HepG2 (cell line): ENCODE data around the gene ZNF782. TPM values are rescaled to one million over a fixed set of nuclear protein-coding genes. Genes with fewer than 3 reads are reported as not detected.

Source experiments
- ATAC-seq: fragments of 200-7000 bp; cut with Tn5 transposase; 3 replicates; pipeline ENCODE4 v1.9.1; 2020; ENCODE audit warnings: mild to moderate bottlenecking, moderate library complexity
- BruUV-seq: library from RNA; stranded (reverse); fragments of 400-500 nt; replicated peaks from 2 replicates; lab custom pipeline; 2021; lab: Mats Ljungman, UMichigan
- CTCF ChIA-PET: fragments of 300-600 bp; formaldehyde crosslinking; extraction: SDS; loops from one replicate; lab custom pipeline; 2021; ENCODE audit warnings: low total read pairs, inconsistent platforms, low intra/inter-chr PET ratio; lab: Yijun Ruan, JAX
- POLR2A ChIA-PET: fragments of 350-600 bp; sonication (Branson Sonifier 250); formaldehyde crosslinking; loops from one replicate; lab custom pipeline; 2020; ENCODE audit warnings: antibody characterized with exemption, inconsistent platforms; lab: Yijun Ruan, JAX
- DNase-seq: peaks from one replicate; pipeline ENCODE4 v3.0.0-alpha.2; 2015; ENCODE audit warnings: low spot score
- FAIRE-seq: peaks from 3 replicates; lab custom pipeline; 2011; peaks lifted over from hg19 to GRCh38; lab: Jason Lieb, UNC
- H2AFZ ChIP-seq: one replicate; pipeline ENCODE4 v1.6.1; 2011; ENCODE audit warnings: low read length, inconsistent platforms
- H3K27ac ChIP-seq: fragments of 300-600 bp; 3 replicates; pipeline ENCODE4 v1.8.0; 2011; ENCODE audit warnings: mixed run types, mild to moderate bottlenecking, mixed read lengths, low read length, inconsistent platforms; ENCODE audit not compliant: insufficient read depth; ENCODE audit errors: extremely low read length
- H3K27me3 ChIP-seq, 2 experiments: fragments of 200-600 bp in 1 of 2; 2 replicates in 1 of 2; 3 replicates in 1 of 2; pipeline versions ENCODE4 v1.6.0 to v1.8.0; 2011; ENCODE audit warnings: low read length in 2 of 2, mild to moderate bottlenecking in 2 of 2, moderate library complexity in 2 of 2, inconsistent platforms in 1 of 2; ENCODE audit not compliant: insufficient read depth in 2 of 2, control insufficient read depth in 1 of 2
- H3K36me3 ChIP-seq, 2 experiments: fragments of 200-600 bp in 1 of 2; replicated peaks in 1 of 2; 2 replicates in 1 of 2; 3 replicates in 1 of 2; pipeline versions ENCODE4 v1.5.1 to v1.8.0; 2011; ENCODE audit warnings: low read length in 2 of 2, inconsistent platforms in 1 of 2; ENCODE audit not compliant: insufficient read depth in 2 of 2, control insufficient read depth in 1 of 2
- H3K4me1 ChIP-seq: 2 replicates; pipeline ENCODE4 v1.5.1; 2012; ENCODE audit warnings: low read length, inconsistent platforms; ENCODE audit not compliant: insufficient read depth
- H3K4me2 ChIP-seq: 2 replicates; pipeline ENCODE4 v1.6.0; 2011; ENCODE audit warnings: low read depth, low read length, inconsistent platforms
- H3K4me3 ChIP-seq, 3 experiments: fragments of 200-600 bp in 1 of 3; sonication (generic), shearing (Covaris generic) in 1 of 3; replicated peaks in 1 of 3; 2 replicates each; pipeline ENCODE4 v1.5.1; 2011 to 2016; ENCODE audit warnings: low read length in 3 of 3, inconsistent platforms in 2 of 3, low read depth in 2 of 3, mild to moderate bottlenecking in 2 of 3, control low read depth in 1 of 3, mixed read lengths in 1 of 3; ENCODE audit not compliant: insufficient read depth in 1 of 3
- H3K79me2 ChIP-seq: one replicate; pipeline ENCODE4 v1.6.1; 2011; ENCODE audit warnings: low read length, inconsistent platforms; ENCODE audit not compliant: insufficient read depth
- H3K9ac ChIP-seq: 2 replicates; pipeline ENCODE4 v1.6.0; 2011; ENCODE audit warnings: mild to moderate bottlenecking, low read depth, low read length, inconsistent platforms; ENCODE audit not compliant: insufficient read depth
- H3K9me3 ChIP-seq: 2 replicates; pipeline ENCODE4 v1.5.1; 2012; ENCODE audit warnings: mild to moderate bottlenecking, low read length
- H4K20me1 ChIP-seq: 2 replicates; pipeline ENCODE4 v1.6.0; 2011; ENCODE audit warnings: inconsistent platforms, mild to moderate bottlenecking, low read length, moderate library complexity; ENCODE audit not compliant: insufficient read depth
- MAF1 ChIP-seq: sonication (generic); formaldehyde crosslinking; IDR thresholded peaks from 2 replicates; pipeline ENCODE4 v1.5.0; 2020; ENCODE audit warnings: missing genetic modification reagents, borderline replicate concordance
- MIER2 ChIP-seq: IDR thresholded peaks from 2 replicates; pipeline ENCODE4 v1.6.1; 2016; ENCODE audit warnings: missing biosample characterization, missing genetic modification reagents
- TARDBP ChIP-seq: sonication (generic); formaldehyde crosslinking; IDR thresholded peaks from 2 replicates; pipeline ENCODE4 v1.8.0; 2022; ENCODE audit warnings: mild to moderate bottlenecking, missing genetic modification reagents
- ZMYM3 ChIP-seq: sonication (generic); formaldehyde crosslinking; IDR thresholded peaks from 2 replicates; pipeline ENCODE4 v1.5.1; 2020; ENCODE audit warnings: mild to moderate bottlenecking, missing genetic modification reagents
- ZNF225 ChIP-seq: sonication (generic); formaldehyde crosslinking; IDR thresholded peaks from 2 replicates; pipeline ENCODE4 v1.4.0; 2020; ENCODE audit warnings: mild to moderate bottlenecking, missing genetic modification reagents
- ZNF274 ChIP-seq: sonication (generic); formaldehyde crosslinking; IDR thresholded peaks from 2 replicates; pipeline ENCODE4 v1.5.1; 2020; ENCODE audit warnings: mild to moderate bottlenecking, missing genetic modification reagents
- ZNF780A ChIP-seq: sonication (generic); formaldehyde crosslinking; IDR thresholded peaks from 2 replicates; pipeline ENCODE4 v1.8.0; 2022; ENCODE audit warnings: mild to moderate bottlenecking, missing genetic modification reagents, moderate library complexity
- WGBS: methylation state at CpG from one replicate; pipeline ENCODE4 v1.1.6; 2017; ENCODE audit warnings: low lambda C conversion rate; 5-methylcytosine and 5-hydroxymethylcytosine counted together
- in situ Hi-C: cut with HindIII; loops from 2 replicates; pipeline ENCODE4 v1.10.0; 2017; ENCODE audit warnings: low pct_unique_long_range_greater_than_20kb; ENCODE audit not compliant: extremely low pct_ligation_motif_present
- intact Hi-C: fragments of 100-400 bp; cut with micrococcal nuclease; formaldehyde crosslinking; loops from one replicate; pipeline ENCODE4 v1.10.0; 2022; ENCODE audit not compliant: unreplicated experiment
- polyA plus RNA-seq, 8 experiments: library from polyadenylated mRNA; depleted of rRNA in 3 of 8; stranded (reverse) in 7 of 8; unstranded in 1 of 8; fragments of >200 nt; fragmentation: Illumina TruSeq in 4 of 8; extraction: Trizol in 4 of 8; gene quantifications; 2 replicates each; pipeline versions ENCODE4 v1.2.1 to v1.2.3, GENCODE V29; 2011 to 2016; ENCODE audit warnings: low read depth in 4 of 8, missing spikeins in 1 of 8, mixed read lengths in 1 of 8; ENCODE audit not compliant: insufficient read depth in 1 of 8
- total RNA-seq, 5 experiments: library from RNA; depleted of rRNA; stranded (reverse); fragments of >200 nt; fragmentation: Illumina TruSeq; extraction: Trizol; gene quantifications; 2 replicates each; pipeline ENCODE4 v1.2.3, GENCODE V29; 2016; ENCODE audit warnings: low read depth in 1 of 5
- TF ChIP-seq, protein P1 (sequence below): sonication (generic); formaldehyde crosslinking; conservative IDR thresholded peaks from 2 replicates; pipeline ENCODE4 v1.4.0; 2020; ENCODE audit warnings: missing genetic modification reagents
- TF ChIP-seq, protein P2 (sequence below): sonication (generic); formaldehyde crosslinking; IDR thresholded peaks from 2 replicates; pipeline ENCODE4 v1.4.0; 2020; ENCODE audit warnings: mild to moderate bottlenecking, missing genetic modification reagents
- TF ChIP-seq, protein P3 (sequence below): sonication (generic); formaldehyde crosslinking; IDR thresholded peaks from 2 replicates; pipeline ENCODE4 v1.8.0; 2022; ENCODE audit warnings: missing genetic modification reagents, mild to moderate bottlenecking, borderline replicate concordance

ZNF782 gene
- total and polyA plus RNA-seq, 2 of the 13 experiments (the other 11 are each of a cell fraction or from before 2014, with no cell fraction given) = 1.4 to 4.9 TPM

DNA sequence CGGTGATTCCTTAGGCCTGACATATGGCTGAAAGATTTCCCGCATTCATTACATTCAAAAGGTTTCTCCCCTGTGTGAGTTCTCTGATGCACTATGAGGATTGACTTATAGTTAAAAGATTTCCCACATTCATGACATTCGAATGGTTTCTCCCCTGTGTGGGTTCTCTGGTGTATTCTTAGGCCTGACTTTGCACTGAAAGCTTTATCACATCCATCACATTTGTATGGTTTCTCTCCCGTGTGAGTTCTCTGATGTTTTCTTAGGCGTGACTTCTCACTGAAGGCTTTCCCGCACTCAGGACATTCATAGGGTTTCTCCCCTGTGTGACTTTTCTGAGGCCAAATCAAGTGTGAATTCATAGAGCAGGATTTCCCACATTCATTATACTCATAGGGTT lies 35.8 kb downstream of the ZNF782 start:
- Histone ChIP-seq H3K9me3 (peaks cover 93% of the 10 kb centered on the region), H3K4me3 (no peak overlapping the region), H3K27me3 (no peaks in the 10 kb centered on the region), H3K4me2 (no peak overlapping the region), H4K20me1 (no peaks in the 10 kb centered on the region), H2AFZ (no peak overlapping the region), H3K27ac (no peak overlapping the region), H3K36me3 (peaks cover 0 to 34% of the 10 kb centered on the region in 2 experiments; a peak in 3 of 5 replicates), H3K4me1 (no peaks in the 10 kb centered on the region), H3K9ac (no peak overlapping the region), H3K79me2 (no peaks in the 10 kb centered on the region)
- FAIRE-seq = no peak
- WGBS = 97% methylated on average over 6 of the region's 6 CpGs
- CTCF ChIA-PET = no interaction called here
- POLR2A ChIA-PET = no interaction called here
- BruUV-seq = no TSS peak
- peak; percentile 99 for TF ChIP-seq ZNF274
- TF ChIP-seq, protein P1, sequence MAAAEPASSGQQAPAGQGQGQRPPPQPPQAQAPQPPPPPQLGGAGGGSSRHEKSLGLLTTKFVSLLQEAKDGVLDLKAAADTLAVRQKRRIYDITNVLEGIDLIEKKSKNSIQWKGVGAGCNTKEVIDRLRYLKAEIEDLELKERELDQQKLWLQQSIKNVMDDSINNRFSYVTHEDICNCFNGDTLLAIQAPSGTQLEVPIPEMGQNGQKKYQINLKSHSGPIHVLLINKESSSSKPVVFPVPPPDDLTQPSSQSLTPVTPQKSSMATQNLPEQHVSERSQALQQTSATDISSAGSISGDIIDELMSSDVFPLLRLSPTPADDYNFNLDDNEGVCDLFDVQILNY (CRISPR knock-in tag) = no peak
- DNase-seq = no peak
- ATAC-seq = no peak
- in situ Hi-C loops = no loop called here
- intact Hi-C loops = no loop called here

DNA sequence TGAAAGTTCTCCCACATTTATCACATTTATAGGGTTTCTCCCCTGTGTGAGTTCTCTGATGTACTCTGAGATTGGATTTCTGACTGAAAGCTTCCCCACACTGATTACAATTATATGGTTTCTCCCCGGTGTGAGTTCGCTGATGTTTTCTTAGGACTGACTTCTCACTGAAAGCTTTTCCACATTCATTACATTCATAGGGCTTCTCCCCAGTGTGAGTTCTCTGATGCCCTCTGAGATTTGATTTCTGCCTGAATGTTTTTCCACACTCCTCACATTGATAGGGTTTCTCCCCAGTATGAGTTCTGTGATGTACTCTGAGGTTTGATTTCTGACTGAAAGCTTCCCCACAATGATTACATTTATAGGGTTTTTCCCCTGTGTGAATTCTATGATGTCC lies 36.3 kb downstream of the ZNF782 start:
- ChIA-PET CTCF (no interaction called here), POLR2A (interaction anchor here (1.4 kb wide), 1 partner anchor 36 kb away, joined by 4 read pairs; the partner anchor contains the start of gene ZNF782)
- intact Hi-C loops = no loop called here
- BruUV-seq = no TSS peak
- in situ Hi-C loops = no loop called here
- FAIRE-seq = no peak
- ATAC-seq = no peak
- H3K4me3 ChIP-seq = no peak overlapping the region
- H4K20me1 ChIP-seq = no peaks in the 10 kb centered on the region
- no peaks in the 10 kb centered on the region; a peak in 1 of 5 replicates for H3K27me3 ChIP-seq
- H3K36me3 ChIP-seq = peaks cover 0 to 29% of the 10 kb centered on the region in 2 experiments; a peak in 3 of 5 replicates
- no peak overlapping the region for H3K9ac ChIP-seq
- peaks cover 94% of the 10 kb centered on the region for H3K9me3 ChIP-seq
- H3K27ac ChIP-seq = no peak overlapping the region
- H3K4me1 ChIP-seq = no peaks in the 10 kb centered on the region
- H3K79me2 ChIP-seq = no peaks in the 10 kb centered on the region
- H3K4me2 ChIP-seq = no peak overlapping the region
- 100% methylated on average over 2 of the region's 2 CpGs for WGBS
- no peak for DNase-seq
- H2AFZ ChIP-seq = no peak overlapping the region
- TF ChIP-seq, protein P2, sequence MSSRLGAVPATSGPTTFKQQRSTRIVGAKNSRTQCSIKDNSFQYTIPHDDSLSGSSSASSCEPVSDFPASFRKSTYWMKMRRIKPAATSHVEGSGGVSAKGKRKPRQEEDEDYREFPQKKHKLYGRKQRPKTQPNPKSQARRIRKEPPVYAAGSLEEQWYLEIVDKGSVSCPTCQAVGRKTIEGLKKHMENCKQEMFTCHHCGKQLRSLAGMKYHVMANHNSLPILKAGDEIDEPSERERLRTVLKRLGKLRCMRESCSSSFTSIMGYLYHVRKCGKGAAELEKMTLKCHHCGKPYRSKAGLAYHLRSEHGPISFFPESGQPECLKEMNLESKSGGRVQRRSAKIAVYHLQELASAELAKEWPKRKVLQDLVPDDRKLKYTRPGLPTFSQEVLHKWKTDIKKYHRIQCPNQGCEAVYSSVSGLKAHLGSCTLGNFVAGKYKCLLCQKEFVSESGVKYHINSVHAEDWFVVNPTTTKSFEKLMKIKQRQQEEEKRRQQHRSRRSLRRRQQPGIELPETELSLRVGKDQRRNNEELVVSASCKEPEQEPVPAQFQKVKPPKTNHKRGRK (CRISPR knock-in tag) = no peak
- no peak for TF ChIP-seq ZNF225 (CRISPR knock-in tag)
- TF ChIP-seq MAF1 = no peak
- TF ChIP-seq ZMYM3 (CRISPR knock-in tag) = no peak
- TF ChIP-seq MIER2 (CRISPR knock-in tag) = no peak
- no peak for TF ChIP-seq TARDBP
- TF ChIP-seq, protein P3, sequence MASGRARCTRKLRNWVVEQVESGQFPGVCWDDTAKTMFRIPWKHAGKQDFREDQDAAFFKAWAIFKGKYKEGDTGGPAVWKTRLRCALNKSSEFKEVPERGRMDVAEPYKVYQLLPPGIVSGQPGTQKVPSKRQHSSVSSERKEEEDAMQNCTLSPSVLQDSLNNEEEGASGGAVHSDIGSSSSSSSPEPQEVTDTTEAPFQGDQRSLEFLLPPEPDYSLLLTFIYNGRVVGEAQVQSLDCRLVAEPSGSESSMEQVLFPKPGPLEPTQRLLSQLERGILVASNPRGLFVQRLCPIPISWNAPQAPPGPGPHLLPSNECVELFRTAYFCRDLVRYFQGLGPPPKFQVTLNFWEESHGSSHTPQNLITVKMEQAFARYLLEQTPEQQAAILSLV (CRISPR knock-in tag) = no peak
- TF ChIP-seq ZNF780A (CRISPR knock-in tag) = no peak
